Adrenal gland (tissue), 12 donors: ENCODE measurements around the gene MYO10. TPM values are rescaled to one million over a fixed set of nuclear protein-coding genes. Genes with fewer than 3 reads are reported as not detected.

Experiments used
- DNase-seq, 7 donors: peaks; one replicate each; pipeline ENCODE4 v3.0.0-alpha.2; 2019 to 2020
- H3K27ac ChIP-seq, 5 donors: fragments of 200-600 bp; sonication (generic) in 4 of 5; 1 replicate in 3 of 5; 2 replicates in 2 of 5; pipeline versions ENCODE4 v1.5.1 to v1.8.0; 2016 to 2020; ENCODE audit warnings: mild to moderate bottlenecking in 1 of 5
- H3K27me3 ChIP-seq: fragments of 200-600 bp; 2 replicates; pipeline ENCODE4 v1.8.0; 2021
- H3K36me3 ChIP-seq, 2 donors: fragments of 200-600 bp; replicated peaks in 1 of 2; 1 replicate in 1 of 2; 2 replicates in 1 of 2; pipeline versions ENCODE4 v1.5.1 to v1.8.0; 2018 to 2022
- H3K4me1 ChIP-seq, 2 donors: fragments of 200-600 bp; replicated peaks in 1 of 2; 1 replicate in 1 of 2; 2 replicates in 1 of 2; pipeline versions ENCODE4 v1.5.1 to v1.8.0; 2018 to 2021
- H3K4me3 ChIP-seq, 4 donors: fragments of 200-600 bp; sonication (generic) in 3 of 4; one replicate each; pipeline ENCODE4 v1.5.1; 2016 to 2018
- H3K9me3 ChIP-seq, 3 donors: fragments of 200-600 bp; sonication (generic) in 1 of 3; replicated peaks in 1 of 3; 1 replicate in 2 of 3; 2 replicates in 1 of 3; pipeline versions ENCODE4 v1.5.1 to v1.8.0; 2016 to 2021
- POLR2A ChIP-seq, 2 donors: fragments of 450-650 bp; IDR thresholded peaks; one replicate each; pipeline ENCODE4 v1.6.1; 2017; ENCODE audit warnings: antibody characterized with exemption in 2 of 2, mild to moderate bottlenecking in 2 of 2, moderate library complexity in 1 of 2
- WGBS, 4 donors: extraction: QIAGEN DNeasy Blood & Tissue Kit in 2 of 4; methylation state at CpG; one replicate each; pipeline versions ENCODE4 v1.1.5 to v1.1.7; 2013 to 2017; 5-methylcytosine and 5-hydroxymethylcytosine counted together
- intact Hi-C, 2 donors: fragments of 100-400 bp; cut with DNase I; formaldehyde crosslinking; loops; one replicate each; pipeline versions ENCODE4 v1.14.1 to v1.15.0; 2022 to 2023
- polyA plus RNA-seq, 3 donors: library from polyadenylated mRNA; stranded (reverse); fragments of 200-250 nt in 2 of 3; fragments of 350-450 nt in 1 of 3; fragmentation: Illumina TruSeq in 1 of 3; extraction: RNeasy Lipid Tissue Mini Kit (QIAGEN cat#74804) in 1 of 3; gene quantifications; one replicate each; pipeline ENCODE4 v1.2.3, GENCODE V29; 2013 to 2014
- total RNA-seq, 9 donors: library from RNA; depleted of rRNA in 4 of 9; stranded (reverse); fragments of >200 nt in 4 of 9; fragments of 120-200 nt in 1 of 9; fragmentation: NEBNext Ultra II Directional in 1 of 9; extraction: Animal tissue kit (Norgen Biotek cat#: 25700) in 1 of 9; gene quantifications; one replicate each; pipeline versions ENCODE4 v1.1.0 to v1.2.4, GENCODE V29; 2013 to 2023
- TF ChIP-seq, protein P1 (sequence below), 6 experiments: fragments of 450-650 bp in 4 of 6; fragments of 200-600 bp in 2 of 6; sonication (generic) in 1 of 6; IDR thresholded peaks; 1 replicate in 5 of 6; 2 replicates in 1 of 6; pipeline versions ENCODE4 v1.5.1 to v1.8.0; 2016 to 2021; ENCODE audit warnings: antibody characterized with exemption in 6 of 6, mild to moderate bottlenecking in 2 of 6, moderate library complexity in 1 of 6
- donor health status: healthy with polysubstance abuse.
- donor health status: Bipolar disorder and iron deficiency.
- donor health status: DM: yes; HTN: yes; CAD: no.
- donor health status: DM: no; HTN: no; CAD: no.
- donor health status: DM: no; HTN: no; CAD: no.
- donor health status: DM: yes; HTN: yes; CAD: no.

MYO10 gene
- total and polyA plus RNA-seq, 12 donors = 2.2 to 38.9 (median 10.5) TPM

GRCh38 chr5:16866795-16867576 is 69.1 kb downstream of the MYO10 start:
- WGBS, 4 donors = 73 to 81% (median 75%) methylated on average over 12 to 17 of the region's 17 CpGs
- H3K36me3 ChIP-seq = no peaks in the 10 kb centered on the region
- H3K27ac ChIP-seq = no peak overlapping the region
- H3K4me3 ChIP-seq = no peak overlapping the region
- DNase-seq = no peak
- intact Hi-C loops = no loop called here
- H3K9me3 ChIP-seq = no peaks in the 10 kb centered on the region
- no peak for TF ChIP-seq POLR2A (IDR thresholded peaks at IDR 0.05)
- TF ChIP-seq, protein P1, sequence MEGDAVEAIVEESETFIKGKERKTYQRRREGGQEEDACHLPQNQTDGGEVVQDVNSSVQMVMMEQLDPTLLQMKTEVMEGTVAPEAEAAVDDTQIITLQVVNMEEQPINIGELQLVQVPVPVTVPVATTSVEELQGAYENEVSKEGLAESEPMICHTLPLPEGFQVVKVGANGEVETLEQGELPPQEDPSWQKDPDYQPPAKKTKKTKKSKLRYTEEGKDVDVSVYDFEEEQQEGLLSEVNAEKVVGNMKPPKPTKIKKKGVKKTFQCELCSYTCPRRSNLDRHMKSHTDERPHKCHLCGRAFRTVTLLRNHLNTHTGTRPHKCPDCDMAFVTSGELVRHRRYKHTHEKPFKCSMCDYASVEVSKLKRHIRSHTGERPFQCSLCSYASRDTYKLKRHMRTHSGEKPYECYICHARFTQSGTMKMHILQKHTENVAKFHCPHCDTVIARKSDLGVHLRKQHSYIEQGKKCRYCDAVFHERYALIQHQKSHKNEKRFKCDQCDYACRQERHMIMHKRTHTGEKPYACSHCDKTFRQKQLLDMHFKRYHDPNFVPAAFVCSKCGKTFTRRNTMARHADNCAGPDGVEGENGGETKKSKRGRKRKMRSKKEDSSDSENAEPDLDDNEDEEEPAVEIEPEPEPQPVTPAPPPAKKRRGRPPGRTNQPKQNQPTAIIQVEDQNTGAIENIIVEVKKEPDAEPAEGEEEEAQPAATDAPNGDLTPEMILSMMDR (IDR thresholded peaks at IDR 0.05) = no peak
- no peaks in the 10 kb centered on the region for H3K4me1 ChIP-seq
- no peaks in the 10 kb centered on the region for H3K27me3 ChIP-seq

GRCh38 chr5:16866273-16866672 is 69.8 kb downstream of the MYO10 start:
- H3K27ac ChIP-seq = no peak overlapping the region
- 84 to 92% (median 85%) methylated on average over 4 of the region's 4 CpGs for WGBS, 4 donors
- H3K9me3 ChIP-seq = no peaks in the 10 kb centered on the region
- no peak overlapping the region for H3K4me3 ChIP-seq
- H3K36me3 ChIP-seq = no peaks in the 10 kb centered on the region
- no peaks in the 10 kb centered on the region for H3K4me1 ChIP-seq
- no peak for DNase-seq
- TF ChIP-seq, protein P1 (IDR thresholded peaks at IDR 0.05) = no peak
- TF ChIP-seq POLR2A (IDR thresholded peaks at IDR 0.05) = no peak
- intact Hi-C loops = no loop called here
- H3K27me3 ChIP-seq = no peaks in the 10 kb centered on the region

DNA sequence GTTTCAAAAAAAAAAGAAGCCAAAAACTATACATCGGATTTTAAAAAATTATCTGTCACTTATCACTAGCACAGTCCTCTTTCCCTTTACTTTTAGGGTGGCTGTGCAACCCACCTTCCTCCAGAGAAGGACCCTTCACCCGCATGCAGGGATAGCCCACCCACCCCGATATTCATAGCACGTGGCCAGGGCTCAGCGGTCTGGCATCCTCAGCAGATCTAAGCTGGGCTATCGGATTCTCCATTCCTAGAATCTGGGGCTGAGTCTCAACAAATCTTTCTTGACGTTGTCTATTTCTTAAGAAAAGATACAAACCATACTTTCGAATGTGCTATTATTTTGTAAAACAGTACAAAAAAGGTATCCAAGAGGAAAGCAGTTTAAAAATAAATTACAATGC is 70.9 kb downstream of the MYO10 start:
- H3K4me1 ChIP-seq = no peaks in the 10 kb centered on the region
- intact Hi-C loops = no loop called here
- no peaks in the 10 kb centered on the region for H3K27me3 ChIP-seq
- TF ChIP-seq POLR2A (IDR thresholded peaks at IDR 0.05) = no peak
- H3K9me3 ChIP-seq = no peaks in the 10 kb centered on the region
- DNase-seq = no peak
- H3K4me3 ChIP-seq = no peak overlapping the region
- 70 to 81% (median 79%) methylated on average over 8 of the region's 8 CpGs for WGBS, 4 donors
- H3K36me3 ChIP-seq = no peaks in the 10 kb centered on the region
- H3K27ac ChIP-seq = no peak overlapping the region

GRCh38 chr5:16864631-16865131 is 71.4 kb downstream of the MYO10 start:
- DNase-seq = no peak
- Histone ChIP-seq H3K9me3 (no peaks in the 10 kb centered on the region), H3K36me3 (no peaks in the 10 kb centered on the region), H3K4me1 (no peaks in the 10 kb centered on the region), H3K27me3 (no peaks in the 10 kb centered on the region), H3K27ac (no peak overlapping the region), H3K4me3 (no peak overlapping the region)
- TF ChIP-seq, protein P1 (IDR thresholded peaks at IDR 0.05) = no peak
- 62 to 69% (median 66%) methylated on average over 4 of the region's 4 CpGs for WGBS, 4 donors
- intact Hi-C loops = no loop called here
